ENCODE measurements around the gene ZNHIT3. TPM values are rescaled to one million over a fixed set of nuclear protein-coding genes. Genes with fewer than 3 reads are reported as not detected.

Gene ZNHIT3
- total and polyA plus RNA-seq, 2 of the 13 experiments (the other 11 are each of a cell fraction or from before 2014, with no cell fraction given), result 66.6 to 77.4 TPM

- TF ChIP-seq LCORL (IDR thresholded peaks at IDR 0.05), result no peak
- no peak for TF ChIP-seq LCORL (CRISPR knock-in tag; IDR thresholded peaks at IDR 0.05)
- TF ChIP-seq ZFYVE20 (CRISPR knock-in tag; IDR thresholded peaks at IDR 0.05; ENCODE audit: borderline replicate concordance, low read depth), result no peak
- TF ChIP-seq CAMTA2 (CRISPR knock-in tag; IDR thresholded peaks at IDR 0.05; ENCODE audit: borderline replicate concordance), result no peak
- TF ChIP-seq ZNF331 (CRISPR knock-in tag; IDR thresholded peaks at IDR 0.05), result no peak
- TF ChIP-seq DNMT1 (CRISPR knock-in tag; IDR thresholded peaks at IDR 0.05), result no peak
- 0 out of 2 replicates have a peak, but pooled peaks have one; percentile 37 for TF ChIP-seq PRDM15 (CRISPR knock-in tag; IDR thresholded peaks at IDR 0.05)
- TF ChIP-seq ZMAT3 (CRISPR knock-in tag; conservative IDR thresholded peaks at IDR 0.05), result 0 out of 2 replicates have a peak, but pooled peaks have one; percentile 42
- no peak for TF ChIP-seq SYNCRIP (IDR thresholded peaks at IDR 0.05; ENCODE audit: insufficient read depth, low read depth, low read length)
- TF ChIP-seq HNRNPK (IDR thresholded peaks at IDR 0.05; ENCODE audit: low read depth, low read length, poor library complexity, severe bottlenecking), result no peak
- TF ChIP-seq ZNF572 (CRISPR knock-in tag; IDR thresholded peaks at IDR 0.05), result no peak
- no peak for TF ChIP-seq PATZ1 (CRISPR knock-in tag; IDR thresholded peaks at IDR 0.05)
- no peak for TF ChIP-seq ZKSCAN1 (IDR thresholded peaks at IDR 0.05; ENCODE audit: low read length)
- TF ChIP-seq SMAD1 (CRISPR knock-in tag; IDR thresholded peaks at IDR 0.05; ENCODE audit: borderline replicate concordance, low read depth), result no peak
- TF ChIP-seq ZBTB25 (CRISPR knock-in tag; IDR thresholded peaks at IDR 0.05), result no peak
- no peak for TF ChIP-seq XBP1 (CRISPR knock-in tag; IDR thresholded peaks at IDR 0.05)
- TF ChIP-seq ZNF557 (CRISPR knock-in tag; IDR thresholded peaks at IDR 0.05), result peak; percentile 41; the same call in 1 of the 2 replicates
- no peak for TF ChIP-seq GTF2F1 (IDR thresholded peaks at IDR 0.05; ENCODE audit: low read length)
- no peak for TF ChIP-seq ZNF879 (CRISPR knock-in tag; IDR thresholded peaks at IDR 0.05)
- no peak for TF ChIP-seq TCF7 (IDR thresholded peaks at IDR 0.05; ENCODE audit: low read depth)
- TF ChIP-seq DDIT3 (CRISPR knock-in tag; IDR thresholded peaks at IDR 0.05), result no peak
- TF ChIP-seq CBX2 (IDR thresholded peaks at IDR 0.05; ENCODE audit: low read depth, low read length), result no peak
- TF ChIP-seq CBX2 (CRISPR knock-in tag; IDR thresholded peaks at IDR 0.05; ENCODE audit: low read depth), result no peak
Measured at GRCh38 chr17:36463916-36464764, 22.3 kb upstream of the ZNHIT3 start (continued).
